Panc1 (cell line): ENCODE measurements around the gene NPPA. TPM values are rescaled to one million over a fixed set of nuclear protein-coding genes. Genes with fewer than 3 reads are reported as not detected.

ENCODE experiments used
- ATAC-seq: fragments of 200-7000 bp; cut with Tn5 transposase; 2 replicates; pipeline ENCODE4 v1.9.1; 2020; ENCODE audit warnings: mild to moderate bottlenecking, moderate library complexity
- BruUV-seq: library from RNA; stranded (reverse); fragments of 400-500 nt; replicated peaks from 2 replicates; lab custom pipeline; 2021; lab: Mats Ljungman, UMichigan
- CTCF ChIA-PET: fragments of 300-600 bp; sonication (Branson Sonifier 250); formaldehyde crosslinking; loops from one replicate; lab custom pipeline; 2022; ENCODE audit warnings: antibody characterized with exemption; lab: Charles Lee
- POLR2A ChIA-PET: fragments of 300-600 bp; sonication (Branson Sonifier 250); formaldehyde crosslinking; loops from one replicate; lab custom pipeline; 2022; ENCODE audit warnings: antibody characterized with exemption; lab: Charles Lee
- DNase-seq: peaks from one replicate; pipeline ENCODE4 v3.0.0-alpha.2; 2010; ENCODE audit warnings: low read depth, low spot score
- H3K27ac ChIP-seq: 2 replicates; pipeline ENCODE4 v1.5.1; 2011; ENCODE audit warnings: mild to moderate bottlenecking, low read length, inconsistent platforms
- H3K27me3 ChIP-seq: fragments of 200-500 bp; sonication (Bioruptor generic); 2 replicates; pipeline ENCODE4 v1.6.0; 2014; ENCODE audit warnings: low read length, inconsistent platforms; ENCODE audit not compliant: control insufficient read depth, insufficient read depth
- H3K36me3 ChIP-seq: fragments of 200-500 bp; sonication (Bioruptor generic); 2 replicates; pipeline ENCODE4 v1.5.1; 2014; ENCODE audit warnings: inconsistent platforms, mild to moderate bottlenecking, low read length, moderate library complexity; ENCODE audit not compliant: control insufficient read depth, insufficient read depth
- H3K4me1 ChIP-seq: 2 replicates; pipeline ENCODE4 v1.5.1; 2011; ENCODE audit warnings: inconsistent platforms, mild to moderate bottlenecking, low read length, moderate library complexity; ENCODE audit not compliant: control insufficient read depth, insufficient read depth
- H3K4me3 ChIP-seq, 2 experiments: 2 replicates each; pipeline ENCODE4 v1.5.1; 2011 to 2012; ENCODE audit warnings: low read depth in 2 of 2, low read length in 2 of 2, mild to moderate bottlenecking in 2 of 2, inconsistent platforms in 1 of 2, moderate library complexity in 1 of 2
- H3K9me3 ChIP-seq: fragments of 200-500 bp; sonication (Bioruptor generic); 2 replicates; pipeline ENCODE4 v1.5.1; 2014; ENCODE audit warnings: low read depth, mild to moderate bottlenecking, inconsistent platforms, low read length, moderate library complexity; ENCODE audit not compliant: control insufficient read depth, insufficient read depth
- CTCF ChIP-seq: fragments of 450-650 bp; IDR thresholded peaks from 2 replicates; pipeline ENCODE4 v1.5.1; 2017; ENCODE audit warnings: mild to moderate bottlenecking
- POLR2AphosphoS5 ChIP-seq: IDR thresholded peaks from 2 replicates; pipeline ENCODE4 v1.6.1; 2012; ENCODE audit warnings: mild to moderate bottlenecking, low read depth, low read length, moderate library complexity
- REST ChIP-seq, 2 experiments: IDR thresholded peaks; 2 replicates each; pipeline ENCODE4 v1.6.1; 2011 to 2012; ENCODE audit warnings: low read depth in 2 of 2, control low read depth in 1 of 2, low read length in 1 of 2, mild to moderate bottlenecking in 1 of 2, moderate library complexity in 1 of 2; ENCODE audit not compliant: insufficient read depth in 1 of 2
- SIN3A ChIP-seq: IDR thresholded peaks from 2 replicates; pipeline ENCODE4 v1.6.1; 2012; ENCODE audit warnings: low read depth, mild to moderate bottlenecking, low read length, moderate library complexity, borderline replicate concordance; ENCODE audit not compliant: insufficient read depth
- TCF7L2 ChIP-seq: IDR thresholded peaks from 2 replicates; pipeline ENCODE4 v1.6.1; 2011; ENCODE audit warnings: mild to moderate bottlenecking, low read depth, low read length, inconsistent platforms
- in situ Hi-C: cut with HindIII; loops from 2 replicates; pipeline ENCODE4 v1.10.0; 2016; ENCODE audit warnings: low sequenced_read_pairs, low pct_unique_long_range_greater_than_20kb
- intact Hi-C: fragments of 100-400 bp; cut with micrococcal nuclease; formaldehyde crosslinking; loops from one replicate; pipeline ENCODE4 v1.10.0; 2022; ENCODE audit not compliant: unreplicated experiment
- total RNA-seq: library from RNA; stranded (reverse); gene quantifications from one replicate; pipeline ENCODE4 v1.2.1, GENCODE V29; 2021; ENCODE audit not compliant: unreplicated experiment

Gene NPPA
- total RNA-seq, 1 experiment from 2014 or later = not detected

GRCh38 chr1:11854519-11854918, 6.9 kb upstream of the NPPA start:
- ATAC-seq = no peak
- in situ Hi-C loops (no loop called here), intact Hi-C loops (no loop called here)
- TF ChIP-seq CTCF (no peak), POLR2AphosphoS5 (no peak), TCF7L2 (no peak), REST (IDR thresholded peaks at IDR 0.05; ENCODE audit: insufficient read depth in 1 of 2, low read depth in 2 of 2, low read length in 1 of 2) (no peak)
- H3K27me3 ChIP-seq = peaks cover 11% of the 10 kb centered on the region
- H3K4me3 ChIP-seq = no peak overlapping the region
- no peaks in the 10 kb centered on the region for H3K9me3 ChIP-seq
- ChIA-PET POLR2A (no interaction called here), CTCF (no interaction called here)
- no TSS peak for BruUV-seq
- H3K4me1 ChIP-seq = peaks cover 6% of the 10 kb centered on the region; the same call in 1 of the 2 replicates
- H3K36me3 ChIP-seq = no peaks in the 10 kb centered on the region
- H3K27ac ChIP-seq = no peak overlapping the region
- DNase-seq = no peak

- ATAC-seq = no peak
- no peak overlapping the region for H3K4me3 ChIP-seq
- intact Hi-C loops = no loop called here
- H3K4me1 ChIP-seq = no peaks in the 10 kb centered on the region
- in situ Hi-C loops = no loop called here
- H3K27me3 ChIP-seq = no peaks in the 10 kb centered on the region
- no peaks in the 10 kb centered on the region for H3K9me3 ChIP-seq
- ChIA-PET CTCF (no interaction called here), POLR2A (no interaction called here)
- H3K27ac ChIP-seq = no peak overlapping the region
- no peak for TF ChIP-seq SIN3A
- no peak for TF ChIP-seq CTCF
- no peak for TF ChIP-seq TCF7L2
- no peak for TF ChIP-seq POLR2AphosphoS5
- no peak for TF ChIP-seq REST (IDR thresholded peaks at IDR 0.05; ENCODE audit: insufficient read depth in 1 of 2, low read depth in 2 of 2, low read length in 1 of 2)
- DNase-seq = no peak
- no TSS peak for BruUV-seq
- no peaks in the 10 kb centered on the region for H3K36me3 ChIP-seq
Observed at GRCh38 chr1:11851180-11851579, 3.6 kb upstream of the NPPA start.
